GM12874 (cell line): ENCODE data around the gene CCDC92.

Experiments used
- CTCF ChIP-seq: IDR thresholded peaks from 2 replicates; pipeline ENCODE4 v1.5.1; 2011; ENCODE audit warnings: low read depth, mild to moderate bottlenecking, control low read depth, low read length, moderate library complexity; ENCODE audit not compliant: insufficient read depth

CCDC92 gene

GRCh38 chr12:123928274-123928865 is 44.3 kb downstream of the CCDC92 start:
- 0 out of 2 replicates have a peak, but pooled peaks have one; percentile 7 for TF ChIP-seq CTCF

- TF ChIP-seq CTCF: no peak
Observed at GRCh38 chr12:123924539-123924938, 48.1 kb downstream of the CCDC92 start.

GRCh38 chr12:123923927-123924326 is 48.7 kb downstream of the CCDC92 start:
- TF ChIP-seq CTCF: no peak

- TF ChIP-seq CTCF: no peak
Observed at GRCh38 chr12:123923038-123923437, 49.6 kb downstream of the CCDC92 start.

GRCh38 chr12:123919980-123920360 is 52.7 kb downstream of the CCDC92 start:
- no peak for TF ChIP-seq CTCF

- TF ChIP-seq CTCF: no peak
Observed at GRCh38 chr12:123917337-123917850, 55.2 kb downstream of the CCDC92 start.

GRCh38 chr12:123916729-123917128 is 55.9 kb downstream of the CCDC92 start:
- TF ChIP-seq CTCF: no peak
